ENCODE data around the gene SLC6A6. TPM values are rescaled to one million over a fixed set of nuclear protein-coding genes. Genes with fewer than 3 reads are reported as not detected.

The SLC6A6 gene
- 10 to 100 TPM in 2 of 3 donors, 1 to 10 TPM in 1; 4.4 to 11.2 (median 10.5) TPM for total RNA-seq
- long read RNA-seq, donor 1, partial matches to known transcripts, result 1 of 5 reads
- long read RNA-seq, donor 1, other reads (novel, unspliced or antisense), result 4 of 5 reads
- long read RNA-seq, donor 2, full-length matches to known transcripts, result 1 of 2 reads
- long read RNA-seq, donor 2, partial matches to known transcripts, result 1 of 2 reads
- long read RNA-seq, donor 2, other reads (novel, unspliced or antisense), result 0 of 2 reads

- intact Hi-C loops (cut with DNase I, micrococcal nuclease), result loop anchor here in 1 of 2 donors (10.0 kb wide), 1 partner anchor 52 kb away; no protein-coding TSS in a partner anchor
- ATAC-seq (peak; percentile 94), DNase-seq (peak; percentile 96 to 98 (median 97))
- Histone ChIP-seq H3K4me1 (ENCODE audit: low read depth) (peaks cover 20% of the 10 kb centered on the region), H3K36me3 (ENCODE audit: low read depth) (no peaks in the 10 kb centered on the region), H3K4me3 (peak within 1 kb of the TSS; percentile 24), H3K9me3 (no peaks in the 10 kb centered on the region)
- no peak for TF ChIP-seq CTCF (IDR thresholded peaks at IDR 0.05)
Measured at GRCh38 chr3:14402304-14402811, at the start of gene SLC6A6. TSS of gene SLC6A6 (plus strand) at chr3:14402606. CDS start at chr3:14443635, 41,029 bp downstream.

- Histone ChIP-seq H3K4me1 (ENCODE audit: low read depth) (no peaks in the 10 kb centered on the region), H3K36me3 (ENCODE audit: low read depth) (no peaks in the 10 kb centered on the region), H3K9me3 (no peaks in the 10 kb centered on the region), H3K4me3 (no peak overlapping the region)
- no peak for DNase-seq
- no peak for ATAC-seq
- no peak for TF ChIP-seq CTCF (IDR thresholded peaks at IDR 0.05)
- intact Hi-C loops (cut with DNase I, micrococcal nuclease), result no loop called here
Measured at GRCh38 chr3:14353502-14353901, 48.9 kb upstream of the SLC6A6 start.

- no peak for TF ChIP-seq CTCF (IDR thresholded peaks at IDR 0.05)
- H3K9me3 ChIP-seq, result no peaks in the 10 kb centered on the region
- no peaks in the 10 kb centered on the region for H3K4me1 ChIP-seq (ENCODE audit: low read depth)
- no peaks in the 10 kb centered on the region for H3K36me3 ChIP-seq (ENCODE audit: low read depth)
- no peak overlapping the region for H3K4me3 ChIP-seq
- intact Hi-C loops (cut with DNase I, micrococcal nuclease), result no loop called here
- no peak for DNase-seq
- ATAC-seq, result no peak
Measured at GRCh38 chr3:14357463-14357862, 44.9 kb upstream of the SLC6A6 start.

- H3K36me3 ChIP-seq (ENCODE audit: low read depth), result no peaks in the 10 kb centered on the region
- H3K9me3 ChIP-seq, result no peaks in the 10 kb centered on the region
- DNase-seq (peak in 2 of 3 donors; percentile 48 to 55), ATAC-seq (peak; percentile 32)
- no peak for TF ChIP-seq CTCF (IDR thresholded peaks at IDR 0.05)
- no peak overlapping the region for H3K4me3 ChIP-seq
- intact Hi-C loops (cut with DNase I, micrococcal nuclease), result no loop called here
- no peaks in the 10 kb centered on the region for H3K4me1 ChIP-seq (ENCODE audit: low read depth)
Measured at GRCh38 chr3:14358426-14359211, 43.8 kb upstream of the SLC6A6 start.

GRCh38 chr3:14359348-14359747, 43.1 kb upstream of the SLC6A6 start:
- Histone ChIP-seq H3K4me1 (ENCODE audit: low read depth) (no peaks in the 10 kb centered on the region), H3K4me3 (no peak overlapping the region), H3K36me3 (ENCODE audit: low read depth) (no peaks in the 10 kb centered on the region), H3K9me3 (no peaks in the 10 kb centered on the region)
- ATAC-seq (no peak), DNase-seq (no peak)
- intact Hi-C loops (cut with DNase I, micrococcal nuclease), result no loop called here
- no peak for TF ChIP-seq CTCF (IDR thresholded peaks at IDR 0.05)
